CD14-positive monocyte (primary cell): Measurements from ENCODE around the gene SLC41A1. TPM values are rescaled to one million over a fixed set of nuclear protein-coding genes. Genes with fewer than 3 reads are reported as not detected.

ENCODE experiments used
- DNase-seq, 3 donors: peaks; one replicate each; pipeline ENCODE4 v3.0.0-alpha.2; 2011 to 2022
- H2AFZ ChIP-seq: 2 replicates; pipeline ENCODE4 v1.6.0; 2012; ENCODE audit warnings: mild to moderate bottlenecking, low read depth, low read length, inconsistent platforms; ENCODE audit not compliant: insufficient read depth, poor library complexity, severe bottlenecking
- H3K27ac ChIP-seq, 2 donors: 1 replicate in 1 of 2; 2 replicates in 1 of 2; pipeline ENCODE4 v1.5.1; 2012 to 2013; ENCODE audit warnings: low read length in 2 of 2, control low read depth in 1 of 2, inconsistent platforms in 1 of 2, low read depth in 1 of 2, mild to moderate bottlenecking in 1 of 2
- H3K27me3 ChIP-seq, 2 donors: one replicate each; pipeline versions ENCODE4 v1.6.0 to v1.6.1; 2011 to 2013; ENCODE audit warnings: low read length in 2 of 2; ENCODE audit not compliant: control insufficient read depth in 2 of 2, insufficient read depth in 2 of 2
- H3K36me3 ChIP-seq, 2 donors: replicated peaks in 1 of 2; 1 replicate in 1 of 2; 2 replicates in 1 of 2; pipeline versions ENCODE4 v1.5.1 to v1.6.1; 2012 to 2013; ENCODE audit warnings: low read length in 2 of 2, control low read depth in 1 of 2, inconsistent platforms in 1 of 2, mild to moderate bottlenecking in 1 of 2; ENCODE audit not compliant: insufficient read depth in 2 of 2, control insufficient read depth in 1 of 2
- H3K4me1 ChIP-seq, 2 donors: 1 replicate in 1 of 2; 2 replicates in 1 of 2; pipeline versions ENCODE4 v1.5.1 to v1.6.1; 2012 to 2013; ENCODE audit warnings: low read length in 2 of 2, control low read depth in 1 of 2, inconsistent platforms in 1 of 2, mild to moderate bottlenecking in 1 of 2, moderate library complexity in 1 of 2; ENCODE audit not compliant: insufficient read depth in 2 of 2, control insufficient read depth in 1 of 2
- H3K4me2 ChIP-seq: replicated peaks from 2 replicates; pipeline ENCODE3; 2012; ENCODE audit warnings: low read length, moderate library complexity, mild to moderate bottlenecking; ENCODE audit not compliant: poor library complexity, severe bottlenecking; ENCODE audit errors: extremely low read depth
- H3K4me3 ChIP-seq, 3 experiments: fragments of 200-600 bp in 1 of 3; sonication (generic) in 1 of 3; replicated peaks in 1 of 3; 1 replicate in 2 of 3; 2 replicates in 1 of 3; pipeline ENCODE4 v1.5.1; 2011 to 2013; ENCODE audit warnings: low read length in 3 of 3, mild to moderate bottlenecking in 3 of 3, control low read depth in 2 of 3, low read depth in 2 of 3, inconsistent platforms in 1 of 3, moderate library complexity in 1 of 3
- H3K79me2 ChIP-seq: 2 replicates; pipeline ENCODE4 v1.6.0; 2012; ENCODE audit warnings: mild to moderate bottlenecking, control low read depth, inconsistent platforms, low read length, moderate library complexity; ENCODE audit not compliant: insufficient read depth
- H3K9ac ChIP-seq: 2 replicates; pipeline ENCODE4 v1.6.0; 2017; ENCODE audit warnings: low read length, mild to moderate bottlenecking; ENCODE audit not compliant: insufficient read depth, poor library complexity, severe bottlenecking
- H3K9me3 ChIP-seq, 2 donors: replicated peaks in 1 of 2; 1 replicate in 1 of 2; 2 replicates in 1 of 2; pipeline versions ENCODE4 v1.5.1 to v1.6.1; 2012 to 2013; ENCODE audit warnings: low read length in 2 of 2, control low read depth in 1 of 2; ENCODE audit not compliant: control insufficient read depth in 1 of 2, insufficient read depth in 1 of 2
- H4K20me1 ChIP-seq: 2 replicates; pipeline ENCODE4 v1.6.0; 2012; ENCODE audit warnings: mild to moderate bottlenecking, low read length, control low read depth, moderate library complexity; ENCODE audit not compliant: insufficient read depth
- H3K27ac Mint-ChIP-seq, 7 donors: one replicate each; pipeline ENCODE4 v1.8.0; 2020; ENCODE audit warnings: mild to moderate bottlenecking in 7 of 7, mixed read lengths in 7 of 7, moderate library complexity in 6 of 7, inconsistent platforms in 2 of 7
- H3K27me3 Mint-ChIP-seq, 3 donors: one replicate each; pipeline ENCODE4 v1.8.0; 2021 to 2022; ENCODE audit warnings: low read depth in 3 of 3, mild to moderate bottlenecking in 3 of 3, mixed read lengths in 3 of 3, moderate library complexity in 3 of 3, inconsistent platforms in 1 of 3
- H3K36me3 Mint-ChIP-seq, 2 donors: one replicate each; pipeline ENCODE4 v1.8.0; 2020; ENCODE audit warnings: mixed read lengths in 2 of 2, inconsistent platforms in 1 of 2, mild to moderate bottlenecking in 1 of 2
- H3K4me1 Mint-ChIP-seq: one replicate; pipeline ENCODE4 v1.8.0; 2020; ENCODE audit warnings: mild to moderate bottlenecking, mixed read lengths
- H3K4me3 Mint-ChIP-seq, 2 donors: one replicate each; pipeline ENCODE4 v1.8.0; 2020; ENCODE audit warnings: mild to moderate bottlenecking in 2 of 2, mixed read lengths in 2 of 2, moderate library complexity in 1 of 2
- H3K9me3 Mint-ChIP-seq, 7 donors: one replicate each; pipeline ENCODE4 v1.8.0; 2020 to 2022; ENCODE audit warnings: mixed read lengths in 7 of 7, mild to moderate bottlenecking in 6 of 7, moderate library complexity in 6 of 7, inconsistent platforms in 2 of 7
- whole genome bisulfite sequencing: methylation state at CpG from one replicate; pipeline ENCODE4 v1.1.5; 2013; ENCODE audit warnings: missing lambda C conversion rate; ENCODE audit not compliant: insufficient coverage; 5-methylcytosine and 5-hydroxymethylcytosine counted together
- intact Hi-C, 2 donors: fragments of 100-400 bp; cut with micrococcal nuclease; formaldehyde crosslinking; loops; one replicate each; pipeline versions ENCODE4 v1.15.0 to v1.15.1; 2023
- polyA plus RNA-seq, 3 donors: library from polyadenylated mRNA; depleted of rRNA in 1 of 3; unstranded in 2 of 3; stranded (reverse) in 1 of 3; fragments of 300-500 nt in 2 of 3; fragments of >200 nt in 1 of 3; fragmentation: Illumina TruSeq in 2 of 3; gene quantifications; 1 replicate in 2 of 3; 2 replicates in 1 of 3; pipeline ENCODE4 v1.2.3, GENCODE V29; 2012 to 2021
- TF ChIP-seq, protein P1 (sequence below): fragments of 200-600 bp; IDR thresholded peaks from one replicate; pipeline ENCODE4 v1.8.0; 2022; ENCODE audit warnings: antibody characterized with exemption, mild to moderate bottlenecking

The SLC41A1 gene
- polyA plus RNA-seq, 3 donors = 0.54 to 2.3 (median 1.1) TPM

DNA sequence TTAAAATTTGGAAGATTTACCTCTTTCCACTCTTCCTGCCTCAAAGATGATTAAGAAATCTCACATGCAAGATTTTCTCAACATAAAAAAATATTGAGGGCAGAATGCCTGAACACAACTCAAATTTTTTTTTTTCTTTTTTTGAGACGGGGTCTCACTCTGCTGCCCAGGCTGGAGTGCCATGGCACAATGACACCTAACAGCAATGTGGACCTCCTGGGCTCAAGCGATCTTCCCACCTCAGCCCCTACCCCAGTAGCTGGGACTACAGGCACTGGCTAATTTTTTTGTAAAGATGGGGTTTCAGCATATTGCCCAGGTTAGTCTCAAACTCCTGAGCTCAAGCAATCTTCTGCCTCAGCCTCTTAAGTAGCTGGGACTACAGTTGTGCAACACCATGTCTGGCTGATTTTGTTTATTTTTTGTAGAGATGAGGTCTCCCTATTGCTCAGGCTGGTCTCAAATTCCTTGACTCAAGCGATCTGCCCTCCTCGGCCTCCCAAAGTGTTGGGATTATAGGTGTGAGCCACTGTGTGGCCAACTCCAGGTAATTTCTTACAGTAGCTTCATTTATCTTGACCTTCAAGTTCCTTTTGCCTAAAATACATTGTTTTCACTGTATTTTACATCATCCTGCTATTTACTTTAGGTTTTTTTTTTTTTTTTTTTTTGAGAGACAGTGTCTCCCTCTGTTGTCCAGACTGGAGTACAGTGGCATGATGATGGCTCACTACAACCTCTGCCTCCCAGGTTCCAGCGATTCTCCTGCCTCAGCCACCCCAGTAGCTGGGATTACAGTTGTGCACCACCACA, 73.4 kb downstream of the SLC41A1 start:
- Mint-ChIP-seq H3K4me3 (no peak overlapping the region), H3K9me3 (no peaks in the 10 kb centered on the region), H3K27ac (peak overlapping the region in 2 of 7 donors; percentile 46 to 58), H3K4me1 (peaks cover 19% of the 10 kb centered on the region), H3K36me3 (peaks cover 5 to 22% of the 10 kb centered on the region in 2 donors), H3K27me3 (no peaks in the 10 kb centered on the region)
- H3K36me3 ChIP-seq = peaks cover 0 to 4% of the 10 kb centered on the region in 2 donors
- intact Hi-C loops = no loop called here
- H3K4me2 ChIP-seq = no peak overlapping the region
- H3K9me3 ChIP-seq = no peaks in the 10 kb centered on the region
- H3K79me2 ChIP-seq = peaks cover 100% of the 10 kb centered on the region
- no peaks in the 10 kb centered on the region for H3K27me3 ChIP-seq
- H2AFZ ChIP-seq = no peak overlapping the region
- no peak for DNase-seq
- TF ChIP-seq, protein P1, sequence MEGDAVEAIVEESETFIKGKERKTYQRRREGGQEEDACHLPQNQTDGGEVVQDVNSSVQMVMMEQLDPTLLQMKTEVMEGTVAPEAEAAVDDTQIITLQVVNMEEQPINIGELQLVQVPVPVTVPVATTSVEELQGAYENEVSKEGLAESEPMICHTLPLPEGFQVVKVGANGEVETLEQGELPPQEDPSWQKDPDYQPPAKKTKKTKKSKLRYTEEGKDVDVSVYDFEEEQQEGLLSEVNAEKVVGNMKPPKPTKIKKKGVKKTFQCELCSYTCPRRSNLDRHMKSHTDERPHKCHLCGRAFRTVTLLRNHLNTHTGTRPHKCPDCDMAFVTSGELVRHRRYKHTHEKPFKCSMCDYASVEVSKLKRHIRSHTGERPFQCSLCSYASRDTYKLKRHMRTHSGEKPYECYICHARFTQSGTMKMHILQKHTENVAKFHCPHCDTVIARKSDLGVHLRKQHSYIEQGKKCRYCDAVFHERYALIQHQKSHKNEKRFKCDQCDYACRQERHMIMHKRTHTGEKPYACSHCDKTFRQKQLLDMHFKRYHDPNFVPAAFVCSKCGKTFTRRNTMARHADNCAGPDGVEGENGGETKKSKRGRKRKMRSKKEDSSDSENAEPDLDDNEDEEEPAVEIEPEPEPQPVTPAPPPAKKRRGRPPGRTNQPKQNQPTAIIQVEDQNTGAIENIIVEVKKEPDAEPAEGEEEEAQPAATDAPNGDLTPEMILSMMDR = no peak
- no peaks in the 10 kb centered on the region for H3K4me1 ChIP-seq
- H4K20me1 ChIP-seq = peaks cover 50% of the 10 kb centered on the region
- no peak overlapping the region for H3K4me3 ChIP-seq
- H3K27ac ChIP-seq = peak overlapping the region in 1 of 2 donors; percentile 25
- 100% methylated on average over 1 of the region's 5 CpGs for WGBS
- no peak overlapping the region for H3K9ac ChIP-seq

Other genes starting within 250 kb of the SLC41A1 start
- gene ELK4, start 181.2 kb downstream of the SLC41A1 start, polyA plus RNA-seq = 1 to 10 TPM; 1.4 to 9.0 (median 2.6) TPM
- under 1 TPM in 2 of 3 donors, not detected in 1; 0.11 to 0.61 TPM for gene SLC45A3, start 132.7 kb downstream of the SLC41A1 start, polyA plus RNA-seq
- 1 to 10 TPM; 4.2 to 4.9 (median 4.2) TPM for gene NUCKS1, start 63.0 kb downstream of the SLC41A1 start, polyA plus RNA-seq
- 10 to 100 TPM; 23.2 to 32.2 (median 31.5) TPM for gene RAB29, start 37.7 kb downstream of the SLC41A1 start, polyA plus RNA-seq
- not detected for gene PM20D1, start 36.9 kb upstream of the SLC41A1 start, polyA plus RNA-seq
- under 1 TPM in 1 of 3 donors, not detected in 2; 0.04 TPM for gene SLC26A9, start 130.3 kb upstream of the SLC41A1 start, polyA plus RNA-seq
- under 1 TPM; 0.41 to 0.52 (median 0.47) TPM for gene RAB7B, start 190.2 kb upstream of the SLC41A1 start, polyA plus RNA-seq
- gene CTSE, start 210.7 kb upstream of the SLC41A1 start, polyA plus RNA-seq = not detected
- gene RHEX, start 240.0 kb upstream of the SLC41A1 start, polyA plus RNA-seq = not detected